Astrocyte of the hippocampus (primary cell): ENCODE data around the gene PTPN22.

Source experiments
- DNase-seq: peaks from one replicate; pipeline ENCODE4 v3.0.0; 2011; ENCODE audit warnings: low read depth, low spot score

PTPN22 gene

GRCh38 chr1:113871597-113872113 is at the start of gene PTPN22:
PTPN22 (minus strand) TSS chr1:113871712.
- peak; percentile 86 for DNase-seq

DNA sequence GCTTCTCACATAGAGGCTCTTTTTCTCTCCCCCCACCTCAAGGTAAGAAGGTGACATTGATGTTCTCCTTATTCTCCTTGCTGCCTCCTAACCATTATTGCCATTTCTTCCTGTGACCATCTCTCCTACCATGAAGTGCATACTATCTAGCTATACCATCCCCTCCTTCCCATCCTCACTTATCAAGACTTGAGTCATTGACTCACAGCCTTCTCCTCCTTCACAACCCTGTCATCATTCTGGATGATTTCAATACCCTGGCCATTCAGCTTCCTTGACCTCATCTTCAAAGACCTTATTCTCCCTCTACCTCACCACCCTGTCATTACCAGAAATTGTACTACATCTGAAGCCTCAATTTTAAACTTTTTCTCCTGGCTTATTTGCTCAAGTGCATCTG is 46.7 kb upstream of the PTPN22 start:
- no peak for DNase-seq

- no peak for DNase-seq
Measured at GRCh38 chr1:113917400-113918082, 46.0 kb upstream of the PTPN22 start.

GRCh38 chr1:113916974-113917373 is 45.5 kb upstream of the PTPN22 start:
- no peak for DNase-seq

DNA sequence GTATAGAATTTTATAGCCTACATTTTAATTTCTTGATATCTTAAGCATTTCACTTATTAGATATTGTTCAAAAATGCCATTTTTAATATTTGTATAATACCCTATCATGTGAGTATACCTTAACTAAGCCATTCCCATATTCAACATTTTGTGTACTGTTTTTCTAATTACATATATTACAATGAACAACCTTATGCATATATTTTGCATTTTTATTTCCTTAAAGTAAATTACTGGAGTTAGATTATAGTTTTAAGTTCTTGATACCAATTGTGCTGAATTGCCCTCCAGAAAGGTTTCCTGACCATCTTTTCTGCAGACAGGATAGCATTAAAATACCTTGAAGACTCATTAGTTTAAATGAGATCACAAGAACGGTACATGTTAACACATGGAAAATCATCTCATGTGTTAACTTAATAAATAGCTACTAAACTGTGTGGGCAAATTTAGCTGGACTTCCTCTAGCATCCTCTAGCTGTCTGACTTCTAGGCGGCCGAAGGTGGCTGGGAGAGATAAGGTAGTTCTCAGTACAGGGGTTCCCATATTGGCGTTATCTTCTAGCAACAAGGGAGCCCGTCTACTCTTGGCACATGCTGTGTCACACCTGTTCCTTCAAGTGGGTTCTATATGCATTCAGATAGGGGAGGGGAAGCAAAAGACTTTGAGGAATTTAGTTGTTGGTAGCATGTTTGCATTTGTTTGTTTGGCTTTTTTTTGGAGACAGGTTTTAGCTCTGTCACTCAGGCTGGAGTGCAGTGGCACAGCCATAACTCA is 42.6 kb upstream of the PTPN22 start:
- DNase-seq: no peak

GRCh38 chr1:113913312-113913668 is 41.8 kb upstream of the PTPN22 start:
- no peak for DNase-seq

GRCh38 chr1:113912594-113913311 is 41.2 kb upstream of the PTPN22 start:
- peak; percentile 67 for DNase-seq

- no peak for DNase-seq
Measured at GRCh38 chr1:113905435-113905861, 33.9 kb upstream of the PTPN22 start.

- DNase-seq: peak; percentile 100
Measured at GRCh38 chr1:113904674-113905434, 33.3 kb upstream of the PTPN22 start, which contains the start of the genes AP4B1 and DCLRE1B. AP4B1 (minus strand) TSS chr1:113904799; CDS start chr1:113904717, 82 bp downstream. DCLRE1B (plus strand) TSS chr1:113905326; CDS start chr1:113905587, 261 bp downstream.

DNA sequence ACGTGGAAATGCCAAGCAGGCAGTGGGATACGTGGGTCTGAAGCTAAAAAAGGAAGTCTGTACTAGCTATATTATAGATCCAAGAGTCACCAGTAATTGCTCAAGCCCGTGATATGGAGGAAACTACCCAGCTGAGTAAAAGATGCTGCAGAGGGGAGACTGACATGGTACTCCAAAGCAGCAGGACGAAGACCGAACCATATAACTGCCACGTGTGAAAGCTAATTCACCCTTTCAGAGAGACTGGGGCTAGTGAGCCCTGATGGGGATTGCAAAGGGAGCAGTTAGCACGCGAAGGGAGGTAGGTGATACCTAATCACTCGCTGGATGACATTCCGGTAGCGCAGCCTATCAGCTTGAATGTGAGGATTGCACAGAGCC is 32.8 kb upstream of the PTPN22 start:
- DNase-seq: no peak

DNA sequence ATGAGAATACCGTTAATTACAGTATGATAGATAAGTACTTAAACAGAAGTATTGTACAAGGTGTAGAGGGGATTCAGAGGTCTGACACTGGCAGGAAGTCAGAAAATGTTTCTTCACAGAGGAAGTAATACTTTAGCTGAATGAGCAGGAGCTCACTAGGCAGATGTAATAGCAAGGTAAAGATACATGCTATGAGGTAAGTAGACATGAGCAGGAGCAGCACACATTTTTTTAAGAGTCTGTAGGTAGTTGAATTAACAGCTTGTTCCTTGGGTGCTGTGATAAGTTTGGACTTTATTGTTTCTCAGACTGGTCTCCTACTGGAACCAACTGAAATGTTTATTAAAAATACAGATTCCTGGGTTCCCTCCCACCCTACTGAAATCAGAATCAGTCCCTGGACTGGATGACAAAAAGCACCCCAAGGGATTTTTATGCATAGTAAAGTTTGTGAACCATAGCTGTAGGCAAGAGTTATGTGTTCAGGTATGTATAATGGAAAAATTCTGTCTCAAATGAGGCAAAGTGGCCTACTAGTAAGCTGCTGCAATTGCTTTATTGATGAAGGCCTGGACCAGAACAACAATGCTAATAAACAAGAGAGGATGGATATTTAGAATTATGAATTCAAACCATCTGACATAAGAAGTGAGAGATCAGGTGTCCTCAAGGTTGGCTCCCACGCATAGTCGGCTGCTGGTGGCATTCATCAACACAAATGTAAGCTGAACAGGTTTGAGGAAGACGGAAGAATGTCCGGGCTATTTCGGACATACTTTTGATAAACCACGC is 32.2 kb upstream of the PTPN22 start:
- no peak for DNase-seq

DNA sequence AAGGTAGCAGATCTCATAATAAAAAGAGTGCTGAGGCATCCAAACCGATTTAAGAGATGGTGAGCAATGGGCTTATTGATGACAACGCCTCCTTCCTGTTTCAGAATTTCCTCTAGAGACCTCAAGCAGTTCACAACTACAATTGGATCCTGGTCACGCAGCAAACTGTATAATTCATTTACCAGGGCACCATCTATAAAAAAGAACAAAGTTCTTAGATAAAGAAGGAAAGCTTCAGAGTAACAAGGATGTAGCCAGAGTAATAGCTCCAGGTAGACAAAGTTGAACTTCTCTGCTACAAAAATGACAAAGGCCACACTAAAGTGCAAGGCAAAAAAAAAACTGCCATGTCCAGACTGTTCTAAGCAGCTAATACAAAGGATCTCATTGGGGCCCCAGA is 29.7 kb upstream of the PTPN22 start:
- no peak for DNase-seq

GRCh38 chr1:113899111-113899510 is 27.6 kb upstream of the PTPN22 start:
- no peak for DNase-seq

DNA sequence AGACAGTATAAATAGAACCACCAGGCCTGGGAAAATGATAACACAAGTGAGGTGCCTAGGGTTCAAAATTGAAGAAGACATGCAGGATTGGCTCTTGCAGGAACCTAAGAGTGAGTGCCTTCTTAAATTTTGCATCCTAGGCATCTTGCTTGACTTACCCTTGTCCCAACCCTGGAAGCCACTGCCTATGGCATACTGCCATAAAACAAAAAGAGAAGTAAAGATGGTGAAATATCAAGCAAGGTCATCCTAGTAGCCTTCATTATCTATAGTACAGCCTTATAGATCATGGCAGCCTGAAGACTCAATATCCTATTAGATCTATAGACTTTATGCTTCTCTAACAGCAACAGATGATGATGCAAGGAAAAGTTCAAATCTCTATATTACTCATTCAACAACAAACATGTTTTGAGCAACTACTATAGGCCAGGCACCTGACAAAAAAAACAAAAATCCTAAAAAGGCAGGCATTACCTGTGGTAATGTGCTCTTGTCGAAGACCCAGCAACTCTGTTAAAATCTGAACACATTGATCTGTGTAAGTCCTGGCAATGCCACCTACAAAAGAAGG is 26.8 kb upstream of the PTPN22 start:
- DNase-seq: no peak

- peak; percentile 55 for DNase-seq
Measured at GRCh38 chr1:113895961-113896360, 24.4 kb upstream of the PTPN22 start.

GRCh38 chr1:113895098-113895497 is 23.6 kb upstream of the PTPN22 start:
- no peak for DNase-seq

GRCh38 chr1:113893267-113893666 is 21.8 kb upstream of the PTPN22 start:
- DNase-seq: no peak

DNA sequence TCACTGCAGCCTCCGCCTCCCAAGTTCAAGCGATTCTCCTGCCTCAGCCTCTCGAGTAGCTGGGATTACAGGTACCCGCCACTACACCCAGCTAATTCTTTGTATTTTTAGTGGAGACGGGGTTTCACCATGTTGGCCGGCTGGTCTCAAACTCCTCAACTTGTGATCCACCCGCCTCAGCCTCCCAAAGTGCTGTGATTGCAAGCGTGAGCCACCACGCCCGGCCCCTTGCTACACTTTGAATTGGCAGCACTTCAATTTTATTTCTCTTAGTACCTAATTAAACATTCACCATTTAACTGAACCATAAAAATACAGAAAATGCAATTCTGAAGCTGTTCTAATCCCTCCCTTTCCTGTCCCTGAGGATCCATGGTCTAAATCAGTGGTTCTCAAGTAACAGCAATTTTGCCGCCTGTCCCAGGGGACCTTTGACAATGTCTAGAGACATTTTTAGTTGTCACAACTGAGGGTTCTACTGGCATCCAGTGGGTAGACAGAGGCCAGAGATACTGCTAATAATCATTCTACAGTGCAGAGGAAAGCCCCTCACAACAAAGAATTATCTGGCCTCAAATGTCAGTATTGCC is 20.2 kb upstream of the PTPN22 start:
- DNase-seq: no peak

- DNase-seq: no peak
Measured at GRCh38 chr1:113890816-113891215, 19.3 kb upstream of the PTPN22 start.
